Transverse colon (tissue), 4 donors: Measurements from ENCODE around the gene UBE2R2.

Experiments
- EP300 ChIP-seq: sonication (generic); formaldehyde crosslinking; IDR thresholded peaks from one replicate; pipeline ENCODE4 v1.6.1; 2017; ENCODE audit warnings: antibody characterized with exemption, low read depth
- POLR2AphosphoS5 ChIP-seq, 3 donors: sonication (generic); formaldehyde crosslinking; IDR thresholded peaks; one replicate each; pipeline ENCODE4 v1.6.1; 2016; ENCODE audit warnings: antibody characterized with exemption in 3 of 3
- TF ChIP-seq, protein P1 (sequence below), 5 experiments: fragments of 200-600 bp in 3 of 5; fragments of 450-650 bp in 2 of 5; sonication (generic) in 3 of 5; IDR thresholded peaks; 1 replicate in 2 of 5; 2 replicates in 3 of 5; pipeline ENCODE4 v1.5.1; 2016 to 2017; ENCODE audit warnings: antibody characterized with exemption in 5 of 5, inconsistent platforms in 3 of 5, mild to moderate bottlenecking in 2 of 5, moderate library complexity in 1 of 5

GRCh38 chr9:33794560-33794959 is 22.4 kb upstream of the UBE2R2 start:
- TF ChIP-seq, protein P1, sequence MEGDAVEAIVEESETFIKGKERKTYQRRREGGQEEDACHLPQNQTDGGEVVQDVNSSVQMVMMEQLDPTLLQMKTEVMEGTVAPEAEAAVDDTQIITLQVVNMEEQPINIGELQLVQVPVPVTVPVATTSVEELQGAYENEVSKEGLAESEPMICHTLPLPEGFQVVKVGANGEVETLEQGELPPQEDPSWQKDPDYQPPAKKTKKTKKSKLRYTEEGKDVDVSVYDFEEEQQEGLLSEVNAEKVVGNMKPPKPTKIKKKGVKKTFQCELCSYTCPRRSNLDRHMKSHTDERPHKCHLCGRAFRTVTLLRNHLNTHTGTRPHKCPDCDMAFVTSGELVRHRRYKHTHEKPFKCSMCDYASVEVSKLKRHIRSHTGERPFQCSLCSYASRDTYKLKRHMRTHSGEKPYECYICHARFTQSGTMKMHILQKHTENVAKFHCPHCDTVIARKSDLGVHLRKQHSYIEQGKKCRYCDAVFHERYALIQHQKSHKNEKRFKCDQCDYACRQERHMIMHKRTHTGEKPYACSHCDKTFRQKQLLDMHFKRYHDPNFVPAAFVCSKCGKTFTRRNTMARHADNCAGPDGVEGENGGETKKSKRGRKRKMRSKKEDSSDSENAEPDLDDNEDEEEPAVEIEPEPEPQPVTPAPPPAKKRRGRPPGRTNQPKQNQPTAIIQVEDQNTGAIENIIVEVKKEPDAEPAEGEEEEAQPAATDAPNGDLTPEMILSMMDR (IDR thresholded peaks at IDR 0.05) = no peak
- TF ChIP-seq EP300 = no peak
- no peak for TF ChIP-seq POLR2AphosphoS5 (IDR thresholded peaks at IDR 0.05)
